ENCODE data around the gene FAF1.

Gene FAF1

GRCh38 chr1:50841791-50842387 lies 118.2 kb downstream of the FAF1 start:
- Histone ChIP-seq H3K36me3 (ENCODE audit: control insufficient read depth, insufficient read depth, low read length) (no peaks in the 10 kb centered on the region), H3K27me3 (replicated peaks; ENCODE audit: control insufficient read depth, insufficient read depth, low read length) (no peaks in the 10 kb centered on the region), H3K4me3 (replicated peaks; ENCODE audit: low read depth, low read length) (no peak overlapping the region)
- TF ChIP-seq CTCF (IDR thresholded peaks at IDR 0.05; ENCODE audit: insufficient read depth, low read length, poor library complexity, severe bottlenecking) = no peak
- DNase-seq (ENCODE audit: extremely low read depth, insufficient read length) = no peak

GRCh38 chr1:50836117-50836516 lies 124.0 kb downstream of the FAF1 start:
- no peak for TF ChIP-seq CTCF (IDR thresholded peaks at IDR 0.05; ENCODE audit: insufficient read depth, low read length, poor library complexity, severe bottlenecking)
- no peak for DNase-seq (ENCODE audit: extremely low read depth, insufficient read length)
- H3K36me3 ChIP-seq (ENCODE audit: control insufficient read depth, insufficient read depth, low read length) = no peaks in the 10 kb centered on the region

GRCh38 chr1:50833216-50833615 lies 126.9 kb downstream of the FAF1 start:
- Histone ChIP-seq H3K36me3 (ENCODE audit: control insufficient read depth, insufficient read depth, low read length) (no peaks in the 10 kb centered on the region), H3K4me3 (replicated peaks; ENCODE audit: low read depth, low read length) (no peak overlapping the region), H3K27me3 (replicated peaks; ENCODE audit: control insufficient read depth, insufficient read depth, low read length) (no peaks in the 10 kb centered on the region)
- no peak for DNase-seq (ENCODE audit: extremely low read depth, insufficient read length)
- no peak for TF ChIP-seq CTCF (IDR thresholded peaks at IDR 0.05; ENCODE audit: insufficient read depth, low read length, poor library complexity, severe bottlenecking)

More at GRCh38 chr1:50836117-50836516, 124.0 kb downstream of the FAF1 start:
- H3K4me3 ChIP-seq (replicated peaks; ENCODE audit: low read depth, low read length) = no peak overlapping the region
- H3K27me3 ChIP-seq (replicated peaks; ENCODE audit: control insufficient read depth, insufficient read depth, low read length) = no peaks in the 10 kb centered on the region

- H3K4me3 ChIP-seq (replicated peaks; ENCODE audit: low read depth, low read length) = no peak overlapping the region
- no peaks in the 10 kb centered on the region for H3K36me3 ChIP-seq (ENCODE audit: control insufficient read depth, insufficient read depth, low read length)
- no peak for DNase-seq (ENCODE audit: extremely low read depth, insufficient read length)
- TF ChIP-seq CTCF (IDR thresholded peaks at IDR 0.05; ENCODE audit: insufficient read depth, low read length, poor library complexity, severe bottlenecking) = no peak
- H3K27me3 ChIP-seq (replicated peaks; ENCODE audit: control insufficient read depth, insufficient read depth, low read length) = no peaks in the 10 kb centered on the region
These were observed 127.9 kb downstream of the FAF1 start for GRCh38 chr1:50832167-50832566.

- DNase-seq (ENCODE audit: extremely low read depth, insufficient read length) = no peak
- Histone ChIP-seq H3K36me3 (ENCODE audit: control insufficient read depth, insufficient read depth, low read length) (no peaks in the 10 kb centered on the region), H3K27me3 (replicated peaks; ENCODE audit: control insufficient read depth, insufficient read depth, low read length) (no peaks in the 10 kb centered on the region), H3K4me3 (replicated peaks; ENCODE audit: low read depth, low read length) (no peak overlapping the region)
- TF ChIP-seq CTCF (IDR thresholded peaks at IDR 0.05; ENCODE audit: insufficient read depth, low read length, poor library complexity, severe bottlenecking) = no peak
These were observed 128.6 kb downstream of the FAF1 start for GRCh38 chr1:50831300-50832061.
